ENCODE measurements around the gene ADA.

- TF ChIP-seq EZH2 (IDR thresholded peaks at IDR 0.05; ENCODE audit: borderline replicate concordance, low read length) (no peak), CTCF (conservative IDR thresholded peaks at IDR 0.05 in 1 of 2, IDR thresholded peaks at IDR 0.05 in 1 of 2; ENCODE audit: extremely low read depth in 1 of 2, insufficient read depth in 1 of 2, low read depth in 1 of 2, low read length in 2 of 2) (no peak)
Measured at GRCh38 chr20:44696315-44696714, 44.8 kb upstream of the ADA start.
